ENCODE results near the gene NSMF.
"Not testable (repeated sequence)": the region's sequence is repeated elsewhere in the genome, so short reads cannot be mapped to it uniquely, and the experiment has no call there.

NSMF gene

GRCh38 chr9:137477778-137478612, 18.9 kb upstream of the NSMF start:
- DNase-seq (ENCODE audit: low read depth in 2 of 2), result no peak

GRCh38 chr9:137476856-137477255, 17.7 kb upstream of the NSMF start:
- DNase-seq (ENCODE audit: low read depth in 2 of 2), result no peak

- DNase-seq (ENCODE audit: low read depth in 2 of 2), result no peak
Observed at GRCh38 chr9:137475666-137476065, 16.5 kb upstream of the NSMF start.

- no peak for DNase-seq (ENCODE audit: low read depth in 2 of 2)
Observed at GRCh38 chr9:137474271-137474670, 15.1 kb upstream of the NSMF start.

GRCh38 chr9:137470785-137471184, 11.7 kb upstream of the NSMF start:
- no peak for DNase-seq (ENCODE audit: low read depth in 2 of 2)

GRCh38 chr9:137467896-137468295, 8.8 kb upstream of the NSMF start:
- no peak for DNase-seq (ENCODE audit: low read depth in 2 of 2)

GRCh38 chr9:137467161-137467581, 8.0 kb upstream of the NSMF start:
- DNase-seq (ENCODE audit: low read depth in 2 of 2), result no peak

GRCh38 chr9:137466389-137467085, 7.4 kb upstream of the NSMF start:
- DNase-seq (ENCODE audit: low read depth in 2 of 2), result not testable (repeated sequence)

- DNase-seq (ENCODE audit: low read depth in 2 of 2), result no peak
Observed at GRCh38 chr9:137465720-137466388, 6.7 kb upstream of the NSMF start.

GRCh38 chr9:137465000-137465719, 6.0 kb upstream of the NSMF start:
- no peak for DNase-seq (ENCODE audit: low read depth in 2 of 2)

- DNase-seq (ENCODE audit: low read depth in 2 of 2), result no peak
Observed at GRCh38 chr9:137464291-137464999, 5.3 kb upstream of the NSMF start.

GRCh38 chr9:137463931-137464290, 4.8 kb upstream of the NSMF start:
- DNase-seq (ENCODE audit: low read depth in 2 of 2), result no peak

GRCh38 chr9:137462986-137463930, 4.1 kb upstream of the NSMF start:
- DNase-seq (ENCODE audit: low read depth in 2 of 2), result no peak

- DNase-seq (ENCODE audit: low read depth in 2 of 2), result no peak
Observed at GRCh38 chr9:137462396-137462985, 3.4 kb upstream of the NSMF start.

GRCh38 chr9:137461663-137462395, 2.7 kb upstream of the NSMF start:
- peak; percentile 68 to 79 for DNase-seq (ENCODE audit: low read depth in 2 of 2)

- no peak for DNase-seq (ENCODE audit: low read depth in 2 of 2)
Observed at GRCh38 chr9:137461316-137461662, 2.2 kb upstream of the NSMF start.

GRCh38 chr9:137460363-137461315, 1.5 kb upstream of the NSMF start:
- no peak for DNase-seq (ENCODE audit: low read depth in 2 of 2)

Measured in stimulated activated CD4-positive, alpha-beta T cell treated with anti-CD3 and anti-CD28 coated beads, Interleukin-15, amount 100 ng/mL, for 48 hours (primary cell).